ENCODE results near the gene PPP1R10. TPM values are rescaled to one million over a fixed set of nuclear protein-coding genes. Genes with fewer than 3 reads are reported as not detected.

The PPP1R10 gene
- total RNA-seq, 3 donors from 2014 or later, result 68.5 to 80.3 (median 79.2) TPM

- ATAC-seq (no peak), DNase-seq (no peak)
- Histone ChIP-seq H3K36me3 (ENCODE audit: low read depth) (no peaks in the 10 kb centered on the region), H3K9me3 (no peaks in the 10 kb centered on the region), H3K4me1 (ENCODE audit: low read depth) (peaks cover 27% of the 10 kb centered on the region), H3K4me3 (no peak overlapping the region)
- intact Hi-C loops (cut with DNase I, micrococcal nuclease), result no loop called here
- TF ChIP-seq CTCF (IDR thresholded peaks at IDR 0.05), result no peak
These were observed 3.6 kb downstream of the PPP1R10 start for GRCh38 chr6:30613251-30614043.

- no peak for DNase-seq
- Histone ChIP-seq H3K36me3 (ENCODE audit: low read depth) (no peaks in the 10 kb centered on the region), H3K9me3 (no peaks in the 10 kb centered on the region), H3K4me3 (no peak overlapping the region), H3K4me1 (ENCODE audit: low read depth) (peaks cover 26% of the 10 kb centered on the region)
- intact Hi-C loops (cut with DNase I, micrococcal nuclease), result no loop called here
- TF ChIP-seq CTCF (IDR thresholded peaks at IDR 0.05), result no peak
- no peak for ATAC-seq
These were observed 4.3 kb downstream of the PPP1R10 start for GRCh38 chr6:30612687-30613248.

- TF ChIP-seq CTCF (IDR thresholded peaks at IDR 0.05), result no peak
- intact Hi-C loops (cut with DNase I, micrococcal nuclease), result no loop called here
- ATAC-seq, result no peak
- H3K4me1 ChIP-seq (ENCODE audit: low read depth), result peaks cover 26% of the 10 kb centered on the region
- H3K36me3 ChIP-seq (ENCODE audit: low read depth), result no peaks in the 10 kb centered on the region
- no peaks in the 10 kb centered on the region for H3K9me3 ChIP-seq
- no peak for DNase-seq
- no peak overlapping the region for H3K4me3 ChIP-seq
These were observed 4.8 kb downstream of the PPP1R10 start for GRCh38 chr6:30612213-30612612.

- no peaks in the 10 kb centered on the region for H3K9me3 ChIP-seq
- H3K4me3 ChIP-seq, result no peak overlapping the region
- ATAC-seq (no peak), DNase-seq (no peak)
- no peak for TF ChIP-seq CTCF (IDR thresholded peaks at IDR 0.05)
- H3K36me3 ChIP-seq (ENCODE audit: low read depth), result no peaks in the 10 kb centered on the region
- intact Hi-C loops (cut with DNase I, micrococcal nuclease), result no loop called here
- H3K4me1 ChIP-seq (ENCODE audit: low read depth), result peaks cover 26% of the 10 kb centered on the region
These were observed 5.2 kb downstream of the PPP1R10 start for GRCh38 chr6:30611856-30612194.

GRCh38 chr6:30611150-30611855 is 5.7 kb downstream of the PPP1R10 start:
- H3K4me1 ChIP-seq (ENCODE audit: low read depth), result peaks cover 26% of the 10 kb centered on the region
- DNase-seq, result no peak
- intact Hi-C loops (cut with DNase I, micrococcal nuclease), result no loop called here

More at GRCh38 chr6:30611150-30611855, 5.7 kb downstream of the PPP1R10 start:
- no peak overlapping the region for H3K4me3 ChIP-seq
- no peaks in the 10 kb centered on the region for H3K9me3 ChIP-seq
- TF ChIP-seq CTCF (IDR thresholded peaks at IDR 0.05), result no peak
- no peak for ATAC-seq
- H3K36me3 ChIP-seq (ENCODE audit: low read depth), result no peaks in the 10 kb centered on the region
